Stimulated activated CD8-positive, alpha-beta memory T cell treated with anti-CD3 and anti-CD28 coated beads, Interleukin-7, amount 100 ng/mL, for 1 hour (primary cell): Measurements from ENCODE around the gene COL25A1.

ENCODE experiments used
- DNase-seq, 2 donors: peaks; one replicate each; pipeline ENCODE4 v3.0.0-alpha.2; 2020; ENCODE audit warnings: low read depth in 2 of 2

COL25A1 gene

GRCh38 chr4:108814326-108814725, 488.1 kb downstream of the COL25A1 start:
- DNase-seq, result no peak

- DNase-seq, result no peak
Measured at GRCh38 chr4:108813261-108813660, 489.2 kb downstream of the COL25A1 start.

GRCh38 chr4:108811486-108811885, 491.0 kb downstream of the COL25A1 start:
- DNase-seq, result no peak

DNA sequence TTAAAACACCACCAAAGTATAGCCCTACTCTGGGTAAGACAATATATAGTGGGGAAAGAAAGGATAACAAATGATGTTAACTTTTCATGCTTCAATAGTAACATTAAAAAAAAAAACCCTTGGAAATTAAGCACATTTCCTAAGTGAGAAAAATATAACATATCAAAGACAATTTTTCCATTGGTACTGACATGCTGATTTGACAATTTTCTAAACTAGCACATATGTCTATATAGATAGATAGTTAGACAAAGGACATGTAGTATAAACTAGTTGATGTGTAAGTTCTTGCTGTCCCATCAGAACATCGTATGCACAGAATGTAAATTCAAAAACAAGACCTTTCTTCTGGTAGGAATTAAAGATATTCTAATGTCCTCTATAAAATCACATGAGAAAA, 492.4 kb downstream of the COL25A1 start:
- no peak for DNase-seq

- DNase-seq, result no peak
Measured at GRCh38 chr4:108804648-108805273, 497.7 kb downstream of the COL25A1 start.

GRCh38 chr4:108799306-108799705, 503.2 kb downstream of the COL25A1 start:
- no peak for DNase-seq

DNA sequence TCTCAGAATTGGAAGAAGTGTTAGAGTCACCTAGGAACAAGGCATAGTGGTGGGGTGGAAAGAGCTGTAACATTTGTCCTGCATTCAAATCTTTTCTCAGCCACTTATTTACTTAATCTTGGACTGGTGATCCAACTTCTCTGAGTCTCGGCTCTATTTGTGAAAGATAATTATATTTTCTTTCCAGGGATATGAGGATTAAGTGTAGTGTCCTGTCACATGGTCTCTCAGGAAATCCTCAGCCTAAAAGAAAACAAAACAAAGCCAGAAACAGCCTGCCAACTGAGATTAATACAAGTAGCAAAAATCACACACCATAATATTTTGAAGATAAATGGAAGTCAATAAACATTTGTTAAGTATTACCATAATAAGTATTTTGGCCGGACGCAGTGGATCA, 506.3 kb downstream of the COL25A1 start:
- DNase-seq, result no peak

- DNase-seq, result no peak
Measured at GRCh38 chr4:108795733-108796132, 506.7 kb downstream of the COL25A1 start.

DNA sequence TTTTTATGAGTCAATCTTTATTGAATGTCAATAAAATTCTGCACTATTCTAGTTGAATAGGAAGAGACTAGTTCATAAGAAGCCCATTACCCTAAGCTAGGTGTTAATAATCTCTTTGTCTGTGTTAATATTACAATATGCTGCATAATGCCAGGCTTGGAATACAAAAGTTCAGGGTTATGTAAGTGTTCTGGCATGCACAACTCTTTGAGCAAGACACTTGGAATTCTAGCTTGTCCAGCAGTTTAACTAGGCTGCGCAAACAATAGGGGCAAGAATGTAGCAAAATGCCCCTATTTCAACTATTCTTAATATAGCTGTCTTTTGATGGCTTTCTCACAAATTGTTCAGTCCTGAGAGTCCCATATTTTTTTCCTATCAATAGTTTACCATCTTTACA, 508.3 kb downstream of the COL25A1 start:
- DNase-seq, result no peak

DNA sequence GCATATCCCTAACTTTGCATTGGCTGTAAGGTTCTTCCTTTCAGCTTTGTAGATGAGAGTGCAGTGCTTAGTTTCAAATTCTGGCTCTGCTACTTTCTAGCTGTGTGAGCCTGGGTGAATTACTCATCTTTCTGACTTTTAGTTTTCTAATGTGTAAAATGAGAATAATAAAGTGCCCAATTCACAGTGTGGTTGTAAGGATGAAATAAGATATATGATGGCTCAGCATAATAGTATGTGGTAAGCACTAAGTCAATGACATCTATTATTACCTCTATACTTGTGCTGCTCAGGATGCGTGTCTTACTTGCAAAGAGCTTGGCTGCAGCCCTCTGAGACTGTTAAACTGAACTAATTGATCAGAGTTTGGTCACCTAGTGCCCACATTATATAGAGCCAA, 509.0 kb downstream of the COL25A1 start:
- DNase-seq, result no peak

GRCh38 chr4:108788731-108789130, 513.7 kb downstream of the COL25A1 start:
- no peak for DNase-seq

- DNase-seq, result no peak
Measured at GRCh38 chr4:108787724-108788123, 514.7 kb downstream of the COL25A1 start.

GRCh38 chr4:108787106-108787505, 515.4 kb downstream of the COL25A1 start:
- DNase-seq, result no peak

GRCh38 chr4:108786351-108786750, 516.1 kb downstream of the COL25A1 start:
- no peak for DNase-seq

DNA sequence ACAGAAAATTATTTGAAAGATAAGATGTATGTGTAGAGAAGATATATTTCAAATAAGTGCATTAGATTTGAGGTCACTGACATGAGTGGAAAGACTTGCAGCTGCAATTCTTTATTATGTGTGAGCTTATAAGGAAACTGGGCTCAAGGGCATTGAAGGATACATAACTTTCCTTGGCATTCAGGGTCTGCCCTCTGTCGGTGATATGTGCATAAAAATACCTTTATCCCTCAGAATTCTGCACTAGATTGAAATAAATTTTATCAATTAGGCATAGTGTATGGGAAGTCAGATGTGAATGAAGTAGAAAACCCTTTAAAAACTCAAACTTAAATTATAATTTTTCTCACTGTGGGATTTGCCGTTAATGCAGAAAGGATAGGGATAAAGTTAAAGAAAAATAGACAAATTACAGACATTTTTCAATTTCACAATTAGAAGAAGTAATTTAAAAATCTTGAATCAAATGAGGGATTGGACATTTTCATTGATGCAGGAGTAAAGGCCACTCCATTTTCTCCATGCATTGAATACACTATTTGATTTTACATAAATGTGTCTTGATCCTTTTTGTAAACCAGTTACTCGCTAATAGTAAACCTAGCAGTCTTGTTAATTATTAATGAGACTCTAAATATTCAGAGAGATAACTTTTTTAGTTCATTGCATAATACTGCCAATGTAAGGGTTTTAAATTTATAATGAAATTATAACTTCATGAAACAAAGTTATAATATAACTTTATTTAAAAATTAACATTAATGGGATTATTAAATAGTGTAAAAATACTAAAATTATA, 518.6 kb downstream of the COL25A1 start:
- no peak for DNase-seq

DNA sequence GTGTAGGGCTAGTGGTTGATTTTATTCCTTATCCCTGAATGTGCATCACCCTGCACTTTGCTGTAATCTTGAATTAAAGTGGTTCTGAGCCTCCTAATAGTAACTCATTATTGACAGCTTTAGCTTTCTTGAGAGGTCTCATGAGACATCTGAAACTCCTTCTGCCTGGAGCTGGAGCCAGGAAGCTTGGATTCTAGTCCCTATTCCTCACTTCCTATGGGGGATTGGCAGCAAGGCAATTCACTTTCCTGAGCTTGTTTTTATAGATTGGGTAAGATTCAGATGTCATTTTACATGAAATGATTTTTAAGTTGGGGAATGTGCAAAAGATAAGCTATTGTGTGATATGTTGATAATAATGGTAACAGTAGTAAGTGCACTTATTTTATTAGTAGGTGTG, 522.5 kb downstream of the COL25A1 start:
- DNase-seq, result no peak

GRCh38 chr4:108777388-108777787, 525.1 kb downstream of the COL25A1 start:
- no peak for DNase-seq

DNA sequence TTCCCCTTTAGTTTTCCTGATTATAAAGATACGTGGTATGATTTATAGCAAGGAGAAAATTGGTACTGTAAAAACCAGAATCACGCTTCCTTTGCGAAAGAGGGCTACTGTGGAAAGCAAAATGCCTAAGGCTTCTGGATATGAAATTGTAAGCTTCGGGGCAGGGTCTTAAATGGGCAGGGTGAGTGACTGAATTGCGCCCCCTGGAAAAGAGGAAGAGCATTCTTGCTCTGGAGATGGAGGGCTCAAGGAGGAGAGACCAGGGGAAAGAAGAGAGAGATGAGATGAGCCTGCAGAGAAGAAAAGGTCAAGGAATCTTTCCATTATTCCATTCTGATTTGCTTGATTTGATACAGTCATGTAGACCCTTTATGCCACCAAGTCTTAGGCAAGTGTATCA, 526.5 kb downstream of the COL25A1 start:
- no peak for DNase-seq

DNA sequence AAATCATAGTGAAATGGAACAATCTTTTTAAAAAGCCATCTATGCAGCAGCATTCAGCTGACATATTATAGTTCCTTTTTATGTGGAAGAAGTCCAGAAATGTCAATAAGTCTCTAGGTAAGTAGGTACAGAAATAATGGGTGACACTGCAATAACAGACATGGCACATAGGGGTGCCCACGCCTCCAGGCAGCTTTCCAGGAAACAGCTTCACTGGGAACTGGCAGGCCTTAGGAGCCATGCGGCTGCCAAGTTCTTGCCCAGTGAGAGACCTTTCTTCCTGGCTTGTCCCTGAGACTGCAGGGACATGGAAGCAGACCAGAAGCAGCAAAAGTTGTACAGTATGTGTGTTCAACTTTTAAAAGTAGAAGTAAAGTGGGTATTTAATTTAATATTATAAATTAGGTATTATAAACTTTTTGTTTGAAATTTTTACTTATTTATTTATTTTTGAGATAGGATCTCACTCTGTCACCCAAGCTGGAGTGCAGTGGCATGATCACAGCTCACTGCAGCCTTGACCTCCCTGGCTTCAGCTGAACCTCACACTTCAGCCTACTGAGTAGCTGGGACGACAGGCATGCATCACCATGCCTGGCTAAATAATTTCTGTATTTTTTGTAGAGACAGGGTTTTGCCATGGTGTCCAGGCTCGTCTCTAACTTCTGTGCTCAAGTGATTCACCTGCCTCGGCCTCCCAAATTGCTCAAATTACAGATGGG, 527.5 kb downstream of the COL25A1 start:
- DNase-seq, result no peak

DNA sequence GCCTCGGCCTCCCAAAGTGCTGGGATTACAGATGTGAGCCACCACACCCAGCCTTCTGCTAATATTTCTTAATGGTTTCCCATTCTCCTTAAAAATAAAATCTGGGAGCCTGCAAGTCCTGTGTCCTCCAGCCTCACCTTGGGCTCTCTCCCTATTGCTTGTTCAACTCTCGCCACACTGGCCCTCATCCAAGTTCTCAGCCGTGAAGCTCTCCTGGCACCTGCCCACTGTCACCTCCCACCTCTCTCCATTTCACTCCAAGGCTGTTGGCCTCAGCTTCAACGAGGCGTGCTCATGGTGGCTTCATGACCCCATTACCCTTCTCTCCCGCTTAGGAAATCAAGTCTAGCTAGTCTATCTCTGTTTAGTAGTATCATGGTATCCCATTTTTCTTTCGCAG, 530.1 kb downstream of the COL25A1 start:
- no peak for DNase-seq

GRCh38 chr4:108766058-108766457, 536.4 kb downstream of the COL25A1 start:
- DNase-seq, result no peak

- no peak for DNase-seq
Measured at GRCh38 chr4:108763986-108764385, 538.5 kb downstream of the COL25A1 start.

GRCh38 chr4:108763226-108763593, 539.2 kb downstream of the COL25A1 start:
- DNase-seq, result no peak
